ENCODE data around the gene GABBR2.

Gene GABBR2

DNA sequence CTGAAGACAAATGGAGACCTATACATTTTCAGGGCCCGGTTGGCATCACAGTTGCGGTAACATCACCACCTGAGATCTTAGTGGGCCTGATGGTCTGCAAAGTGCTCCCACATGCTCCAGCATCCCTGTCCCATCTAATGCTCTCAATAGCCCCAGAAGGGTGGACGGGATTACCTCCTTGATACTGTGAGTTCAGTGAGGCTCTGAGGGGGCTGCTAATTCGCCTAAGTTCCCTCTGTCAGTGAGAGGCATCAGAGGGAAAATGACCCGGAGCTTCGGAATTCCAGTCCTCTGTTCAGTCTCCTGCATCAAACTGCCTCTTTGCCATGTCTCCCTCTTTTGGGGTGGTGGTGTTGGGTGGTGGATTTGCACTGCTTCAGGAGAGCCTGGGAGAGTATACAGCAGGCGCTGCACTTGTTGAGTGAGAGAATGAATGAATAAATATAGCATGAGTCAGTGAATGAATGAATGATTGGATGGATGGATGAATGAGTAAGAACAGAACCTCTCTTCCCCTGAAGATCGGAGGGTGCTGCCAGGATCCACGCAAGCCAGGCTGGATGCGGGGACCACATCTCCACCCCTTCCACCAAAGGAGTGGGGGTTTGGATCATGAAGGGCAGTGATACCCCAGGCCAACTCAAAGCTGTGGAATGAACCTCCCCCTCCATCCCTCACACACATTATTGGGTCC, 141.0 kb downstream of the GABBR2 start:
- no peak for DNase-seq

DNA sequence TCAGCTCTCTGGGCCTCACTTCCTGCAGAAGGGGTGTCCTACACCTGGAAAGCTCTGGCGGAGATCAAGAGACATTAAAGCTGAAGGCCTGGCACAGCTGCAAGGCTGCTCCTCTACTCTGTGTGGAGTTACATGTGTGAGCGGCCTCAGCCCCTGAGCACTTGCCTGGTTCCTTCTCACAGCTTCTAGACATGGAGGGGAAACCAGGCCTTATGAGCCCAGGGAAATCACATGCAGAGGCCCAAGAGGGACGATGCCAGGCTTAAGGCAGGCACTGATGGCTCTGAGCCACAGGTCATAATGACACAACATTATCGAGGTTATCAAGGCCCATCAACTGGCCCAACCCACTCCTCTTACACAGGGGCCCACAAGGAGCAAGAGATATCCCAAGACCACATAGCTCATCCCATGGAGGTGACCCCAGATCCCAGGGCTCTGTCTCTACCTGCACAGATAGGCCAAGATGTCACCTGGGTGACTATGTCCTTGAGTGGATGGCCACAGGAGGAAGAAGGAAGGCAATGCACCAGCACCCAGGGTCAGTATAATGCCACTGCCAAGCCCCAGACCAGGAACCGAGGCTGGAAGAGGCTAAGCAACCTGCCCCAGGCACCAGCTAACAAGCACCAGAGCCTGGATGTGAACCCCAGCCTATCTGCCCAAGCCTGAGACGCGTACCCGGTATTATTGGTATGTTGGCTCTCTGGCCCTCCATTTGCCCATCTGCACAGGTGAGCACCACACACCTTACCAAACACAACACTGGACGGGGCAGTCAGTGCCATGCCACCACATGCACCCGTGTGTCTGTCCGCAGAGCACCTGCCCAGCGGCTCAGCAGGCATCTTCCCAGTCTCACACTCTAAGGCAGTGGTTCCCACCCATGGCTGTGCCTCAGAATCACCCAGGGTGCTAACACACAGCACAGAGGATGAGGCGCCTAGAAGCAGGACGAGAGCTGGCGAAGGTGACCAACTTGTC, 143.3 kb downstream of the GABBR2 start:
- DNase-seq = no peak

DNA sequence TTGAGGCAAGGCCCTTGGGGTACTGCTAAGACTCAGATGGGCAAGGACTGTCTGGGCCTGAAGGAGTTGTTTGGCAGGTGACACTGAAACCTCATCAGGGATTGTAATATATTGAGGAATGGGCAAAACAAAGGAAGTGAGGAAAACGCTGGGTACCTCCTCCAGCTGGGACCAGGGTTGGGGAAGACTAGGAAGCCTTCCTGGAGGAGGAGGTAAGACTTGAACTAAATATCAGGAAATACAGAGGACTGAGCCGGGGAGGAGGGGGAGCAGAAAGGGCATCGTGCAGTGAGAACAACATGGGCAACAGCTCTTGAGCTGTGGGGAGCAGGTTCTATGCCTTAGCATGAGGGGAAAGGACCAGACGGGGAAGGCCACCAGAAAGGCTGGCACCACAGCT, 144.0 kb downstream of the GABBR2 start:
- DNase-seq = no peak

DNA sequence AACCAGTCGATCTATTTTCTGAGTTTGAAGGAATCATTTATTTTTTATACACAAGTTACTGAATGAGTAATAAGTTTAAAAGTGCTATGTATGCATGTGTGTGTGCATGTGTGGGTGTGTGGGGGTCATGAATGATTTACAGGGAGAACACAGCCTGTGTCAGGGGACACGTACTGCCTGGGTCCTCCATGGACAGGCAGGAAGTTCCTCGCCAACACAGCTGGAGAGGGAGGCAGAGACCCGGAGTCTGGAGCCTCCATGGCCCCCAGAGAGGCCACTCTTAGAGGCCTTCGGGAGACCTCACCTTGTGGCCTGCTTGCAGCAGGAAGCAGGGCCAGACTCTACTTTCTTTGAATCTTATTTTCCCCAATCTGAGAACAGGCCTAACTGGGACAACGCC, 144.7 kb downstream of the GABBR2 start:
- DNase-seq = no peak

DNA sequence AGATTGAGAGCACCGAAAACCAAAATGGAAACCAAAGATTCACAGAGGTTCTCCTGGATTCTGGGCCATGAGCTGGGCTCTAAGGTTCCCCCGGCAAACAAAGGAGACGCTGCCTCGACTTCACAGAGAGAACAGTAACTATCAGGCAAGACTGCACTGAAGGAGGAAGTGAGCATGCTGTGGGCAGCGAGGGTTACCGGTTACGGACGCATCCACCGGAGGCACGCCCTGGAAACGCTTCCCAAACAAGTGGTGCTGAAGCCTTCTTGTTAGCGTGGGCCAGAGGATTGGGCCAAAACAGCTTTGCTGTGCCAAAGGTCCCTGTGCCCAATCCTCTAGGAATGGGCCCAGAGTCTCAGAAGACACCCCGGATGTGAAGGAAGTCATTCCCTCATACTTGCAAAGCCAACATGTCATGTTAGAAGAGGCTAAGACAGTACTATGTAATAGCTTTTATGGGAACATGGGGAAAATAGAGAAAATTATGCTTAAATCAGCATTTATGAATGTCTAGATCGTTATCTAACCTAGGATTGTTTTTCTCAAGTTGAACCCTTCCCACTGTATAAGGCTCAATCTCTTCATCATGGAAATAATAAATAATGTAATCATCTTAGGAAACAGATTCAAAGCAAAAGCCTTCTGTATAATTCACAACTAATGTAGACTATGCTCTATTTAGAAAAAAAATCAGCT, 145.4 kb downstream of the GABBR2 start:
- DNase-seq = no peak

DNA sequence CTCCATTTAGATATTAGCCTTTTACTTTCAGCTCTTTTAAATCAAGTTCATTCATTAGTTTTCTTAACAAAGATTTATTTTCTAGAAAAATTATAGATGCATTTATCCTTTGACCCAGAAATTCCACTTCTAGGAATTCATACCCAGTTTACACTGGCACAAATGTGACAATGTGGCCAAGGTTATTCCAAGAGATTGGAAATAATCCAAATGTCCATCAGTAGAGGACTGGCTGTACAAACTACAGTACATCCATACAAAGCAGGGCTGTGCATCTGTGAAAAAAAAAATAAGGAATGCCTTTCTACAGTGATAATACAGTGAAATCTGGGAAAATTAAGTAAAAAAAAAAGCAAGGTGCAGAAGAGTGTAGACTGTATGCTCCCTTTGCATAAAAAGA, 149.2 kb downstream of the GABBR2 start:
- DNase-seq = no peak

DNA sequence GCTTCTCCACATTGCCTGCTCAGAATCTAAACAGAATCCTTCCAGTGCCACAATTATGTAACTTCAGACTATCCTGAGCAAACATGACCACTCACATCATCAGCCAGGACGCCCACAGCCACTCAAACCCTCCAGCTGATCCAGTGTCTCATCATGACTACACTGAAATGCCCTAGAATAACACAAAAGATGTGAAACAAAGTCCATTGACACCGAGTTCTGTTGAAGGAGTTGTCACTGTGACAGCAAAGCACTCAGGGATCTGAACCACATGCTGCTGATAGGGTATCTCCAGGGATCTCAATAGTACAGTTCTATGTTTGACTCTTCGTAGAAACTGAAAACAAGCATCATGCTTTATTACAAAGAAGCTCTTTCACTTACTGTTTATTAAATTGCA, 150.2 kb downstream of the GABBR2 start:
- no peak for DNase-seq

DNA sequence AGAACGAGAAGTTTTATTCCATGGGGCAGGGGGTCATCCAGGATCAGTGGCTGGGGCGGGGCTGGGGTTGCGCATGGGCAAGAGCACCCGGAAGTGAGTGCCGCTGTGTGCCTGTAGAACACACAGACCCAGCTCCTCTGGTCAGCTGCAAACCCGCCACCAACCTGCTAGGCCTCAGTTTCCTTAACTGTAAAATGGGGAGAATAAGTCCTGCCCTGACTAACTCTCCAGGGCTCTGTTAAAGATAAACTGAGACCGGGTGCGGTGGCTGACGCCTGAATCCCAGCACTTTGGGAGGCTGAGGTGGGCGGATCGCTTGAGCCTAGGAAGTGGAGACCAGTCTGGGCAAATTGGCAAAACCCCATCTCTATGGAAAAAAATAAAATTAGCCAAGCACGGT, 152.2 kb downstream of the GABBR2 start:
- DNase-seq = no peak

DNA sequence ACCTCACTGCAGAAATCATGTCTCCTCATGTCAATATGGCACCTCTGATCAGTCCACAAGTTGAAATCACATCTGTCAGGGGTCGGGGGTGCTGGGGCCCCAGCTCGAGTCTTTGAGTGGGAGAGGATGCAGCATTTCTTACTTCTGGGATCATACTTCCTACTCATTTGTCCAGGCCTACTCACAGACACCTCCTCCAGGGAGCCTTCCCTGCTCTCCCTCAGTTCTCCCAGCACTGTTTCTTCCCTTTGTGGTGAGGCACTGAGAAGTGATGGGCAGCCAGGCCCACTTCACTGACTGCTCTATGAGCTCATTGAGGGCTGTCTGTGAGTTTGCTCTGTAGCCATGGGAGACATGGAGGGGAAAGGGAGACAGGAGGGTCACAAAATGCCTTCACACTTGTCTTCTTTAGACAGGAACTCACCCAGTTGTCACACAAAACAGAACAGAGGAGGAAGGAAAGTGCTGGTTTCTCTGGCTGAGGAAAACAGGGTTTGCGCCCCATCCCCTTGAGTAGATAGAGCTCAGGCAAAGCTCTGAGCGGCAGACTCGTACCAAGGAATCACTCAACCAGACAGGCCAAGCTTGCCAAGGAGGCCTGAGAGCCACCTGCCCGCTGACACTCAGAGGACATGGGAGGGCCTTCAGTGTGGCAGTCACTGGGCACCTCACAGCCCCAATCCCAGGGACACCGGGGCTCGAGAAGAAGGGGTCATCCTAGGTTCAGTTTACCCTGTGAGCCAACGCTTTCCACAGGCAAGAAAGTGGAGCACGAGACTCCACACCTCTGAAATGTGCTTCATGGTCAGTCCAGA, 152.9 kb downstream of the GABBR2 start:
- no peak for DNase-seq

DNA sequence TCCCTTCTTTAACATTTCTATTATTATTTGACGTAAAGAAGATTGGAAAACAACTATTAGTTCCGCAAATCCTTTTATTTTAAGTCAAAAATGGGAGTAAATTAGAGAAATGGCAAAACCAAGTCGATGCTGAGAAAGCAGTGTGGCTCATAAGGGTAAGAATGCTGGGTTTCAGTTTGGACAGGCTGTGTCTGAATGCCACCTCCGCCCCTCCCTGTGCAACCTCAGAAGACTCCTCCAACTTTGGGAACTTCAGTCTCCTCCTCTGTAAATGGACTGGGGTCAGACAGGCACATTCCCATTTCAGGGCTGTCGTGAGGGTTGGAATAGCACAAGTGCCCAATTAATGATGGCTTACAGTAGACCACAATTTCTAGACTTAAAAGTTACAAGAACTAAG, 154.0 kb downstream of the GABBR2 start:
- DNase-seq = no peak

DNA sequence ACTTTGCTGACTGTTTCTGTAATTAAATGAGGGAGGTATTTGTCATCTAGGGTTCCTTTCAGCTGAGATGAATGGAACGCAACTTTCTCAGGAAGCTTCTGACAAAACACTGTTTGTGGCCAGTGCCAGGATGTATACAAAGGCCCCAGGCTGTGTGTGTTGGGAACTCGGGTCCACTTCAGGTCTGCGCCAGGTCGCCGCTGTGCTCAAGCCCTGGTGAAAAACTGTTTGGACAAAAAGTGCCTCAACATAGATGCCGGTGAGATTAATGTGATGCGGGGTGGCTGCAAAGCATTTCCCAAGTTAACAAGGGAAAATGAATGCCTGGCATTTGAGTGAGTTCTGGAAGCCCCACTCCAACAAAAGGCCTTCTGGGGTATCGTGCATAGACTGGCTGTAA, 156.4 kb downstream of the GABBR2 start:
- DNase-seq = no peak

DNA sequence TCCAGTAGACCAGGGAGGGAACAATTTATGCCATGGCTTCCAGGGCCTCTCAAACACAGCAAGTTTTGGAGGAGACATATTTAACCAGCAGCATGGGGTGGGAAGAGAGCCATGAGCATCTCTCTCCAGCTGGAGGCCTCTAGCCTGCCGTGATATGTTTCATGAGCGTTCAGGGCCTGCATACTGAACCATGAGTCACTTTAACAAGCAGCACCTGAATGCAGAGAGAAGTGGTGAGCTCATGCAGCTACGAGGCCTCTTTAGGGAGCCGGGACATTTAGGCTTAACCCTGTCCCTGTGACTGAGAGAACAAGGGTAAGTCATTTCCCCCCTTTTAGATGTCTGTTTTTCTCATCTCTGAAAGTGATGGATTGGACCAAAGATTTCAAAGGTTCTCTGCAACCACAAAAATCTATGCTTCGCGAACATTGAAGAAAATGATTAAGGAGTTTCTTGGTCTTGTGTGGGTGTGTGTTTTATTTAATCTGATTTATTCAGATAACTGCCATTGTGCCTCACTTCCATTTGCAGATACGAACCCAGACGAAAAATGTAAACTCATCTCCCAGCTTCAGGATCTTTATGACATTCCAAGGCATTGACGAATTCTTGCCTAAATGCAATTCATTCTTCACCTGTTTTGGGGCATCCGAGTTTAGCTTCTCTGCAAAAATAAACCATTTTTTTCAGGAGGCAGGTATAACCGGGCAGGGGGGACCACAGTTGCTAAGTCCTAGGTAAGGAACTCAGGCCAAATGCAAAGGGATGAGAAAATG, 157.0 kb downstream of the GABBR2 start:
- DNase-seq = no peak

DNA sequence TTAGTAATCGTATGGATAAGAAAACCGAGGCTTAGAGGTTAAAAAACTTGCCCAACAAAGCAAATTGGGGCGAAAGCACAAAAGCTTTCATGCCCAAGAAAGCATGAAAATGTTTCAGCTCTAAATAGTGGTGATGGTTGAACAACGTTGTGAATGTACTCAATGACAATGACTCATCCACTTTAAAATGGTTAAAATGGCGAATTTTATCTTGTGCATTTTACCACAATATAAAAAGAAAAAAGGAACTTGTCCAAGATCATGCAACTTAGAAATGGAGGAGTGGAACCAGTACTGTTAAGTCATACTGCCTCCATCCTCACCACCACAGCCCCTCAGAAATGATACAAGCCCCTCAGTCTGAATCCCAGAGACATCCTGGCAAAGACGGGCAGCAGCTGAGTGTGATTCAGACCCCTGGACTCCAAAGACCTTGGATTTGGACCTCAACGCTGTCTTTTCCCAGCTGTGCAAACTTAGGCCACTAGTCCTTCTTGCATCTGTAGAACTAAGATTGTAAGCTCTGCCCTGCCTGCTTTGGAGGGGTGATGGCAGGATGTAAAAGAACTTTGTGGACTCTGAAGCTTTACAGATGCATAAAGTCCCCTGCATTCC, 158.4 kb downstream of the GABBR2 start:
- no peak for DNase-seq

DNA sequence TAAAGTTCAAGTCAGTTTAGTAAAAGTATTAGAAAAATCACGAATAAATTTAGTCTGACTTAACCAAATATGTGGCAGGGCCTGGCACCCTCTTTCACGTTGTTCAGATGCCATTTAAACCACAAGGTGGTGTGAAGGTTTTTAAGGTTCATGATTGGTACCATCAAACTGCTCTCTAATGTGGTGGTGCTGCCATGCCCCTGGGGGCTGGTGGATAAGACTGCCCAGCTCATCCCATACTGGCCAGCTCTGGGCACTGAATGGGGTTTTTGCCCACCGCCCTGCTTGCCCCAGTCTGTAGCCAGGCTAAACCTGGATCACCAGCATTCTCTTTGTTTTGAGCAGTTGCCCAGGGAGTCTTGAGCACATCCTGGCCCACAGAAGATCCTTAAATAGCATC, 159.3 kb downstream of the GABBR2 start:
- no peak for DNase-seq

DNA sequence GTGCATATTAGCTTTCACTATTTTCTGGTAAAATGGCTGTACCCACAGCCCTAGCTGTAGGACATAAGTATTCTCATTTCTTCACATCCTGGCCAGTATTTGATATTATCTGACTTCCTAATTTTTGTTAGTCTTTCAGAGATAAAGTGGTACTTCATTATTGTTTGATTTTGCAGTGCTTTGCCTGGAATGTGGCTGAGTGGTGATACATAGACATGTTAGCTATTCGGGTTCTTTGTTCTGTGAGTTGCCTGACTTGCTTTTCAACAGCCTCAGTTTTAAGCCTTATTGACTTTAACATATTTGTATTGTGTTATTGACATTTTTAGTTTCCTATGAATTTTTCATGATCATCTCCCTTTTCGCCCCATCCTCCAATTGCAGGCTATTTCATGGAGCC, 161.1 kb downstream of the GABBR2 start:
- DNase-seq = no peak

DNA sequence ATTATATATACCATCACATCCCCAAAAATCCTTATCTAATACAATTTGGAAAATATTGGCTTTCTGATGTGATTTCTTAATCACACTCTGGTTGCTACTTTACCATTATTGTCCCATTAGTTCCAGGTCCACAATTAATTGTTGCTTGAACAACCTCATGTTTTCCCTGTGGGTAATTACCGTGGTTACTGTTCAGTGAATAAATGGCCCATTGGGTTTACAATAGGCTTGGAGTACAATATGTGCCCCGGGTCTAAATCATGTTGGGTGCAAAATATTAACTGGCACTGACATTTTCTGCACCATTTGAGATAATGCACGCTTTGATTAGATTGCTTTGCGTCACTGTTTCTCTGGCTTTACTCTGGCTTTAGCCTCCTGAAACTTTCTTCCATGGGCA, 163.7 kb downstream of the GABBR2 start:
- DNase-seq = no peak

DNA sequence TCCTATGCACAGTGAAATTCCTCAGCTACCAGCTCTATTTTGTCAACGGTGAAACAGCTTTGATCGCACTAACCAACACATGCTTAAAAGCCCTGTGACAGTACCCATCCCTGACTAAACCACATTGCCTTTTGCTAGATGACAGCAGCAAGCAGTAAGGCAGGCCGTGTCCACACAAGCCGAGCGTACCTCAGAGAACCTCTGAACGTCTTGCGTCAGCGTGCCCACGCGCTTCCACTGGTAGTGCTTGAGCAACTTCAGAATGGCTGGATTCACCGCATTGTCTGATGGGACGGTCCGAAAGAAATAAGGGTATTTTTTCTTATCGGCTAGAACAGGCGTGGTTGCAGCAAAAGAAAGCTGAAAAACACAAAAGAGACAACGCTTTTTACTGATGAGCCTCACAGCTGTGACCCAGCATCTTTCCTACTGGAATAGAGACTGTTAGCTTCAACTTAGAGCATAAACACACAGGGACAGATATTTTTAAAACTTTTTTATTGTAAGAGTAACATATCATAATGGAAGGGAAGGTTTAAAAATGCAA, 167.0 kb downstream of the GABBR2 start:
- DNase-seq = no peak

DNA sequence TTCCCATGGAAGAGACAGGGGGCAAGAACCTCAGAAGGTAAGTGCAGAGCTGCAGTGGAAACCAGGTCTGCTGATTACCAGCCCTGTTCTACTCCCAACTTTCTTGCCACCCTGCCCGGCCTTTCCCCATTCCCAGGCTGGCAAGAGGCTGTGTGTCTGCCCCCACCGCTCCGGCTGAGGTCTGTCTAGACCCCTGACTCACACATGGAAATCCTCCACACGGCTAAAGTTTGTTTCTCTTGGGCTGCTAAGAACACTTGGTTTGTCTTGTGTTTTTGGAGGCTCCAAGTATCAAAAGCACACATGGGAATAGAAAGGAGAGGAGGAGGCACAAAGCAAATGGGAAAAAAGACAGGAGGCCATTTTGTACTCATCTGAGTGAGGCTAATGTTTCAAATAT, 168.3 kb downstream of the GABBR2 start:
- DNase-seq = no peak

DNA sequence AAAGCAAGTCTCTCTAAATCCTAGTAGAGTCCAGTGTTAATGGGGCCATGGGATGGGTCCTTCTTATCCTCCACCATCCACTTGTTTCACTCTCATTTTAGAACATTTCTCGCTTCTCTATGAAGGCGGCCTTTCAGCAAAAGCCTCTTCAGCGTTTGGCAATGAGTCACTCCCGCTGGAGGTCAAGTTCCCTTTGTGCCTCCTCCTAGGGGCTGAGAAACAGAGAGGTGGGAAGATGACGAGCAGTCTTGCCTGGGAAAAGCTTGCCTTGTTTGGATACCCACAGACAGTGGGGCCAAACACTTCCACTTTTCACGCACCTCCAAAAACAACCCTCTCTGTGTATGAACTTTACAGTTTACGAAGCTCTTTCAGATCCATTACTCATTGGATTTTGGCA, 168.8 kb downstream of the GABBR2 start:
- no peak for DNase-seq

DNA sequence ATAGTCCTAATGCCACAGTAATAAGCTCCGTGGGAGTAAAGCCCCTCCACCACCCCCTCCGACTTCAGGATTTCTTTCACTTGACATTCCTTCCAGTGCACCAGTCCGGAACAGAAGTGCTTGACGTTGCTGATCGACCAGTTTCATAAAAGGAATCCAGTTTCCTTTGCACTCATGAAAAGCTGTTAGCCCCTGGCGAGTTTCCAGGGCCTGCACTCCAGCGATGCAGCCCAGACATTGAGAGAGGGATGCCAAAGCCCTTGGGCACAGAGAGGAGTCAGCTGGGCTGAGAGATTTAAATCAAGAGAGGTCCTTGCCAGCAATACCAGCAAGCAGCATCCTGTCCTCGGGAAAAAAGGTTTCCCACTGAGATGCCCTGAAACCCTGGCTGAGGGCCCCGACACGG, 170.1 kb downstream of the GABBR2 start:
- no peak for DNase-seq

DNA sequence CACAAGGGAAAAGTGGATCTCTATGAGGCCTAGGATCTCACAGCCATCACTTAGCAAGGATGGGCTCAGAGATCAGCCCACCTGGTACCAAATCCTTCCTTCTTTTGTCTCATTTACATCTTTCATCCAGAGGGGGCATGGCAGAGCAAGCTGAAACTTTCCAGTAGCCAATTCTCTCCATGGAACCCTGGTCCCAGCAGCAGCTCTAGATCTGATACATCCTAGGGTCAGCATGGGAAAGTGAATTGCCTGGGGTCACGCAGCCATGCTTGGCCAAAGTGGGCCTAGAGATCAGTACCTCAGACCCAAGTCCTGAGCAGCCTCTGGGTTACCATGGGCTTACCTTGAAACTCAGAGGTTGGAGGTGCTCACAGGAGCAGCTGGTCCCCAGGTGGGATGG, 170.5 kb downstream of the GABBR2 start:
- DNase-seq = no peak
